ENCODE results near the gene WNT5A.

The WNT5A gene

GRCh38 chr3:55452886-55453285 lies 34.2 kb downstream of the WNT5A start:
- no peak for DNase-seq (ENCODE audit: low read depth in 2 of 2, low spot score in 1 of 2)

- DNase-seq (ENCODE audit: low read depth in 2 of 2, low spot score in 1 of 2): no peak
Measured at GRCh38 chr3:55449527-55449926, 37.6 kb downstream of the WNT5A start.

GRCh38 chr3:55446850-55447249 lies 40.3 kb downstream of the WNT5A start:
- DNase-seq (ENCODE audit: low read depth in 2 of 2, low spot score in 1 of 2): no peak

- no peak for DNase-seq (ENCODE audit: low read depth in 2 of 2, low spot score in 1 of 2)
Measured at GRCh38 chr3:55445551-55445950, 41.6 kb downstream of the WNT5A start.

- DNase-seq (ENCODE audit: low read depth in 2 of 2, low spot score in 1 of 2): no peak
Measured at GRCh38 chr3:55443346-55443745, 43.8 kb downstream of the WNT5A start.

- DNase-seq (ENCODE audit: low read depth in 2 of 2, low spot score in 1 of 2): no peak
Measured at GRCh38 chr3:55442861-55443260, 44.2 kb downstream of the WNT5A start.

GRCh38 chr3:55441499-55441898 lies 45.6 kb downstream of the WNT5A start:
- DNase-seq (ENCODE audit: low read depth in 2 of 2, low spot score in 1 of 2): no peak

- no peak for DNase-seq (ENCODE audit: low read depth in 2 of 2, low spot score in 1 of 2)
Measured at GRCh38 chr3:55440104-55440708, 46.9 kb downstream of the WNT5A start.

GRCh38 chr3:55439657-55440056 lies 47.4 kb downstream of the WNT5A start:
- DNase-seq (ENCODE audit: low read depth in 2 of 2, low spot score in 1 of 2): no peak

GRCh38 chr3:55436644-55437043 lies 50.5 kb downstream of the WNT5A start:
- no peak for DNase-seq (ENCODE audit: low read depth in 2 of 2, low spot score in 1 of 2)

GRCh38 chr3:55435491-55435890 lies 51.6 kb downstream of the WNT5A start:
- DNase-seq (ENCODE audit: low read depth in 2 of 2, low spot score in 1 of 2): no peak

- DNase-seq (ENCODE audit: low read depth in 2 of 2, low spot score in 1 of 2): no peak
Measured at GRCh38 chr3:55434789-55435188, 52.3 kb downstream of the WNT5A start.

GRCh38 chr3:55431041-55431440 lies 56.1 kb downstream of the WNT5A start:
- DNase-seq (ENCODE audit: low read depth in 2 of 2, low spot score in 1 of 2): no peak

GRCh38 chr3:55427739-55428138 lies 59.4 kb downstream of the WNT5A start:
- DNase-seq (ENCODE audit: low read depth in 2 of 2, low spot score in 1 of 2): no peak

- no peak for DNase-seq (ENCODE audit: low read depth in 2 of 2, low spot score in 1 of 2)
Measured at GRCh38 chr3:55426486-55426885, 60.6 kb downstream of the WNT5A start.

- DNase-seq (ENCODE audit: low read depth in 2 of 2, low spot score in 1 of 2): no peak
Measured at GRCh38 chr3:55423782-55424181, 63.3 kb downstream of the WNT5A start.

GRCh38 chr3:55417211-55417610 lies 69.9 kb downstream of the WNT5A start:
- DNase-seq (ENCODE audit: low read depth in 2 of 2, low spot score in 1 of 2): no peak

GRCh38 chr3:55416331-55416821 lies 70.7 kb downstream of the WNT5A start:
- no peak for DNase-seq (ENCODE audit: low read depth in 2 of 2, low spot score in 1 of 2)

Data from stimulated activated CD8-positive, alpha-beta memory T cell treated with anti-CD3 and anti-CD28 coated beads, Interleukin-4, amount 100 ng/mL, for 4 hours (primary cell).